Duodenal mucosa (tissue), 2 donors: Measurements from ENCODE around the gene NARF.
A peak's percentile ranks its signal among the peaks of the same experiment; 100 is the strongest.
"Not testable (repeated sequence)": the region's sequence is repeated elsewhere in the genome, so short reads cannot be mapped to it uniquely, and the experiment has no call there.

Source experiments
- H3K27ac ChIP-seq: one replicate; pipeline ENCODE4 v1.7.0; 2013; ENCODE audit warnings: low read depth, low read length
- H3K27me3 ChIP-seq, 2 donors: one replicate each; pipeline ENCODE4 v1.7.0; 2013; ENCODE audit warnings: low read length in 2 of 2, control low read depth in 1 of 2; ENCODE audit not compliant: insufficient read depth in 2 of 2, control insufficient read depth in 1 of 2
- H3K36me3 ChIP-seq, 2 donors: one replicate each; pipeline ENCODE4 v1.7.0; 2013; ENCODE audit warnings: low read length in 2 of 2, control low read depth in 1 of 2; ENCODE audit not compliant: insufficient read depth in 2 of 2, control insufficient read depth in 1 of 2
- H3K4me1 ChIP-seq, 2 donors: one replicate each; pipeline ENCODE4 v1.7.0; 2013; ENCODE audit warnings: low read length in 2 of 2, control low read depth in 1 of 2; ENCODE audit not compliant: insufficient read depth in 2 of 2, control insufficient read depth in 1 of 2
- H3K4me3 ChIP-seq, 2 donors: one replicate each; pipeline ENCODE4 v1.7.0; 2013; ENCODE audit warnings: low read length in 2 of 2, low read depth in 1 of 2
- H3K9ac ChIP-seq, 2 donors: one replicate each; pipeline ENCODE4 v1.7.0; 2013; ENCODE audit warnings: low read length in 2 of 2, low read depth in 1 of 2
- H3K9me3 ChIP-seq, 2 donors: one replicate each; pipeline ENCODE4 v1.7.0; 2013; ENCODE audit warnings: low read length in 2 of 2, control low read depth in 1 of 2; ENCODE audit not compliant: control insufficient read depth in 1 of 2

NARF gene

DNA sequence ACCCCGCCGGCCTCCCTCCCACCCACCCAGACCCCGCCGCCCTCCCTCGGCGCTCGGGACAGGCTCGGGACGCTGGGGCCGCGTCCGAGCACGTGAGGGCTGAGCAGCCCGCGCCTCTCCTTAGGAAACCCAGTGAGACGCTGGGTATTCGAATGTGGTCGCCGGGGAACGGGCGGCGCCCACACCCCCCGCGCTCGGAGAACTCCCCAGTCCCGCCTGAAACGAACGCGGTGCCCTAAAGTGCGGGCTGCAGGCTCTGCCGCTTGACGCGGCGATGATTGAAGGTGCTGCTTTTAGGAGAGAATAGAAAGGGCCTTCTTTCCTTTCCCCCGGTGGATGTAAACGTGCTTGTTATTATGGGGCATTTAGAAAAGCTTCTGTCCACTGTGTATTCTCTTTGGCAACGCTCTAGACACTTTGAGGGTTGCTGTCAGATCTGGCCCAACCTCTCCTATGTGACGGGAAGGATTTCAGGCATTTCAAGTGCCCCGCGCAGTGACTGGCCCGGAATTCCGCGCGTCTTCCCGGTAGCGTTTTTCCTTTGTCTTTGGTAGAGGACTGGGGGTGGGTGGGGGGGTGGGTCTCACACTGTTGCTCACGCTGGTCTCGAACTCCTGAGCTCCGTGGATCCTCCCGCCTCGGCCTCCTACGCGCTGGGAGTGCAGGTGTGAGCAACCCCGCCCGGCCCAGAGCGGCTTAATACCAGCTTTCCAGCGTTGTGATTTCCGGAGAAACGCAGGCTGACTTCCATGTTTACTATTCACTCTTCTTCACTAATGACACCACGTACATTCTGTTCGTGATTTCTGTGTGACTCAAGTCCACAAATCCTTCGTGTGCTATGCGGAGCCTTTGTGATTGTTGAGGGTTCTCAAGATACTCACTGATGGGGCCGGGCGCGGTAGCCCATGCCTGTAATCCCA, 39.2 kb downstream of the NARF start:
- no peaks in the 10 kb centered on the region for H3K36me3 ChIP-seq
- H3K4me1 ChIP-seq: peaks cover 9% of the 10 kb centered on the region in 2 donors
- H3K9ac ChIP-seq: peak overlapping the region; percentile 33 to 77
- H3K27me3 ChIP-seq: no peaks in the 10 kb centered on the region
- peak overlapping the region; percentile 42 for H3K27ac ChIP-seq
- no peaks in the 10 kb centered on the region for H3K9me3 ChIP-seq
- H3K4me3 ChIP-seq: peak overlapping the region; percentile 64

DNA sequence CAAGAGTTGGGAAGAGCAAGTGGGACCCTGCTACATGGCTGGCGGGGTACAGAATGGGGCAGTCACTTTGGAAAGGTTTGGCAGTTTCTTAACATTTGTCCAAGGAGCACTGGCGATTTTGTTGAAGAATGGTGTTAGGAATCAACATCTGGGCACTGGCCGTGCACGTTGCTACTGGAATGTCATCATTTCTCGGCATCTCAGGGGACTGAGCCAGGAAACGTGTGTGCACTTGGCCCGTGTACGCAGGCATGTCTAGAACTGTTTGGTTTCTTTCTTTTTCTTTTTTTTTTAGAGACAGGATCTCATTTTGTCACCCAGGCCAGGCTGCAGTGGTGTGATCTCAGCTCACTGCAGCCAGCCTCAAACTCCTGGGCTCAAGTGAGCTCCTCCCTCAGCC, 43.7 kb downstream of the NARF start:
- Histone ChIP-seq H3K36me3 (no peaks in the 10 kb centered on the region), H3K9ac (no peak overlapping the region), H3K27ac (no peak overlapping the region), H3K4me1 (peaks cover 0 to 2% of the 10 kb centered on the region in 2 donors), H3K27me3 (no peaks in the 10 kb centered on the region), H3K4me3 (no peak overlapping the region), H3K9me3 (no peaks in the 10 kb centered on the region)

GRCh38 chr17:82503094-82503727, 44.7 kb downstream of the NARF start:
- H3K27me3 ChIP-seq: no peaks in the 10 kb centered on the region

GRCh38 chr17:82503728-82504308, 45.3 kb downstream of the NARF start:
- Histone ChIP-seq H3K4me1 (no peaks in the 10 kb centered on the region), H3K27ac (no peak overlapping the region), H3K4me3 (no peak overlapping the region), H3K9ac (no peak overlapping the region), H3K27me3 (no peaks in the 10 kb centered on the region), H3K9me3 (no peaks in the 10 kb centered on the region), H3K36me3 (no peaks in the 10 kb centered on the region)

More at GRCh38 chr17:82503094-82503727, 44.7 kb downstream of the NARF start:
- Histone ChIP-seq H3K9me3 (no peaks in the 10 kb centered on the region), H3K4me3 (no peak overlapping the region), H3K36me3 (no peaks in the 10 kb centered on the region), H3K4me1 (no peaks in the 10 kb centered on the region), H3K9ac (no peak overlapping the region), H3K27ac (no peak overlapping the region)

- no peaks in the 10 kb centered on the region for H3K27me3 ChIP-seq
- no peaks in the 10 kb centered on the region for H3K36me3 ChIP-seq
- H3K27ac ChIP-seq: no peak overlapping the region
- H3K4me1 ChIP-seq: no peaks in the 10 kb centered on the region
- no peak overlapping the region for H3K4me3 ChIP-seq
- no peaks in the 10 kb centered on the region for H3K9me3 ChIP-seq
- no peak overlapping the region for H3K9ac ChIP-seq
These were observed 46.8 kb downstream of the NARF start for GRCh38 chr17:82505296-82505695.

DNA sequence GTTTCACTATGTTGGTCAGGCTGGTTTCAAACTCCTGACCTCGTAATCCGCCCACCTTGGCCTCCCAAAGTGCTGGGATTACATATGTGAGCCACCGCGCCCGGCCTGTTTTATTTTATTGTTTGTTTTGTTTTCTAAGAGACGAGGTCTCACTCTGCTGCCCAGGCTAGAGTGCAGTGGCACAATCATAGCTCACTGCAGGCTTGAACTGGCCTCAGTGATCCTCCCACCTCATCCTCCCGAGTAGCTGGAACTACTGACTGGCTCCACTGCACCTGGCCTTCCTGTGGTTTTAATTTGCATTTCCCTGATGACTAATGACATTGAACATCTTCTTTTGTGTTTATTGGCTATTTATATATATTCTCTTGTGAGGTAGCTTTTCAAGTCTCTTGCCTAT, 47.9 kb downstream of the NARF start:
- not testable (repeated sequence) for H3K27ac ChIP-seq, H3K4me1 ChIP-seq, H3K9me3 ChIP-seq, H3K36me3 ChIP-seq, H3K27me3 ChIP-seq, H3K4me3 ChIP-seq, H3K9ac ChIP-seq

DNA sequence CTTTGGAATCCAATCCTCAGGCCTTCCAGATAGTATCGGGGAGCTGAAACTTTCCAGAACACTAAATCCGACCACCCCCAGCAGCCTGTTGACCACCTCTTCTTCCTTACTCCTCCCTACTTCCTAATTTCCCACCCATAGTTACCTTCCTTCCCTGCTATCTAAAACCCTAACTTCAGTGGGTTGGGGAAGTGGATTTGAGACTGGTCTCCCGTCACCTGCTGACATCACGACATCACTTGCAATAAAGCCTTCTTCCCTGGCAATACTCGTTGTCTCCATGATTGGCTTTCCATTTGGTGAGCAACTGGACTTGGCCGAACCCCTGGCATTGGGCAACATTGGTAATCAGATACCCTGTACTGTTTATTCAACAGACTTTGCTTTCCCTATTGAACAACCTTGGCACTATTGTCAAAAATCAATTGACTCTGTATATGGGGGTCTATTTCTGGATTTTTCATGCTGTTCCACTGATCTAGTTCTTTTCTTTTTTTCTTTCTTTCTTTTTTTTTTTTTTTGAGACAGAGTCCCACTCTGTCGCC, 49.2 kb downstream of the NARF start:
- Histone ChIP-seq H3K27me3 (no peaks in the 10 kb centered on the region), H3K9ac (no peak overlapping the region), H3K4me3 (no peak overlapping the region), H3K36me3 (no peaks in the 10 kb centered on the region), H3K4me1 (no peaks in the 10 kb centered on the region), H3K27ac (no peak overlapping the region), H3K9me3 (no peaks in the 10 kb centered on the region)

DNA sequence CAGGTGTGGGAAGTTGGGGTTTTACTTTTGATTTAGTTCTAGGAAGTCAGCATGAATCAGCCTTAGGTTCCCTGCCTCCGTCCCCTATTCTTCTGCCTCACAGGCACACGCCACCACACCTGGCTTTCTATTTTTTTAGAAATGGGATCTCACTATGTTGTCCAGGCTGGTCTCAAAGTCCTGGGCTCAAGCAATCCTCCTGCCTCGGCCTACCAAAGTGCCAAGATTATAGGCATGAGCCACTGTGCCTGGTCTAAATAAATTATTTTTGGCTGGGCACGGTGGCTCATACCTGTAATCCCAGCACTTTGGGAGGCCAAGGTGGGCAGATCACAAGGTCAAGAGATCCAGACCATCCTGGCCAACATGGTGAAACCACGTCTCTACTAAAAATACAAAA, 53.1 kb downstream of the NARF start:
- H3K4me1 ChIP-seq, H3K9ac ChIP-seq, H3K27me3 ChIP-seq, H3K36me3 ChIP-seq, H3K9me3 ChIP-seq, H3K27ac ChIP-seq: not testable (repeated sequence)
- peak overlapping the region in 1 of 2 donors; percentile 36 for H3K4me3 ChIP-seq

GRCh38 chr17:82513864-82514263, 55.3 kb downstream of the NARF start:
- not testable (repeated sequence) for H3K9ac ChIP-seq, H3K27ac ChIP-seq, H3K36me3 ChIP-seq, H3K27me3 ChIP-seq, H3K4me3 ChIP-seq, H3K9me3 ChIP-seq, H3K4me1 ChIP-seq

DNA sequence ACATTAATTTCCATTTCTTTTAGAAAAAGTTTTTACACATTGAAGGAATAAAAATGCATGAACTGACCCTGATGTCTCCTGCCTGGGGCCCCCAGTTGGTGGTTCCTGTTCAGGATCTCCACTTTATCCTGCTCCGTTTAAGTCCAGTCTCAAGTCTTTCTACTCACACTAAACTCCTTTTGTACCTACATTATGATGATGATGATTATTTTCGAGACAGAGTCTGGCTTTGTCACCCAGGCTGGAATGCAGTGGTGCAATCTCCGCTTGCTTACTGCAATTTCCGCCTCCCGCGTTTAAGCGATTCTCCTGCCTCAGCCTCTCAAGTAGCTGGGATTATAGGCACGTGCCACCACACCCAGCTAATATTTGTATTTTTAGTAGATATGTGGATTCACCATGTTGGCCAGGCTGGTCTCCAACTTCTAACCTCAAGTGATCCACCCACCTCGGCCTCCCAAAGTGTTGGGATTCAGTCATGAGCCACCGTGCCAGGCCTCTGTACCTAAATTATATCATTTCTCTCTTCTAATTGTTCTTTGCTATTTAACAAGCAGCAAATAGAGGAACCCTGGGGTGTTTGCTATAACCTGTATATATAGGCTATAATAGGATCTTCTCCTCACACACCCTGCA, 58.8 kb downstream of the NARF start:
- Histone ChIP-seq H3K9ac (no peak overlapping the region), H3K27ac (no peak overlapping the region)

More for the DNA sequence above, 58.8 kb downstream of the NARF start:
- peaks cover 6 to 7% of the 10 kb centered on the region in 2 donors for H3K4me1 ChIP-seq
- H3K27me3 ChIP-seq: no peaks in the 10 kb centered on the region
- no peaks in the 10 kb centered on the region for H3K36me3 ChIP-seq
- H3K4me3 ChIP-seq: no peak overlapping the region
- no peaks in the 10 kb centered on the region for H3K9me3 ChIP-seq
